Astrocyte of the cerebellum (primary cell): Measurements from ENCODE around the gene TMBIM6.
"Not testable (repeated sequence)": the region's sequence is repeated elsewhere in the genome, so short reads cannot be mapped to it uniquely, and the experiment has no call there.

Experiments
- DNase-seq: peaks from one replicate; pipeline ENCODE4 v3.0.0-alpha.2; 2011; ENCODE audit warnings: low read depth
- H3K4me3 ChIP-seq: 2 replicates; pipeline ENCODE4 v1.5.1; 2011; ENCODE audit warnings: mild to moderate bottlenecking, low read depth, low read length, moderate library complexity
- in situ Hi-C: cut with HindIII; loops from 2 replicates; pipeline ENCODE4 v1.10.0; 2017; ENCODE audit warnings: low sequenced_read_pairs
- TF ChIP-seq, protein P1 (sequence below): IDR thresholded peaks from 2 replicates; pipeline ENCODE4 v1.5.1; 2012; ENCODE audit warnings: low read length, low read depth, moderate library complexity, mild to moderate bottlenecking; ENCODE audit errors: missing control alignments

The TMBIM6 gene

GRCh38 chr12:49707812-49708147 lies 33.6 kb upstream of the TMBIM6 start:
- no peak for DNase-seq
- TF ChIP-seq, protein P1, sequence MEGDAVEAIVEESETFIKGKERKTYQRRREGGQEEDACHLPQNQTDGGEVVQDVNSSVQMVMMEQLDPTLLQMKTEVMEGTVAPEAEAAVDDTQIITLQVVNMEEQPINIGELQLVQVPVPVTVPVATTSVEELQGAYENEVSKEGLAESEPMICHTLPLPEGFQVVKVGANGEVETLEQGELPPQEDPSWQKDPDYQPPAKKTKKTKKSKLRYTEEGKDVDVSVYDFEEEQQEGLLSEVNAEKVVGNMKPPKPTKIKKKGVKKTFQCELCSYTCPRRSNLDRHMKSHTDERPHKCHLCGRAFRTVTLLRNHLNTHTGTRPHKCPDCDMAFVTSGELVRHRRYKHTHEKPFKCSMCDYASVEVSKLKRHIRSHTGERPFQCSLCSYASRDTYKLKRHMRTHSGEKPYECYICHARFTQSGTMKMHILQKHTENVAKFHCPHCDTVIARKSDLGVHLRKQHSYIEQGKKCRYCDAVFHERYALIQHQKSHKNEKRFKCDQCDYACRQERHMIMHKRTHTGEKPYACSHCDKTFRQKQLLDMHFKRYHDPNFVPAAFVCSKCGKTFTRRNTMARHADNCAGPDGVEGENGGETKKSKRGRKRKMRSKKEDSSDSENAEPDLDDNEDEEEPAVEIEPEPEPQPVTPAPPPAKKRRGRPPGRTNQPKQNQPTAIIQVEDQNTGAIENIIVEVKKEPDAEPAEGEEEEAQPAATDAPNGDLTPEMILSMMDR = no peak
- H3K4me3 ChIP-seq = no peak overlapping the region
- in situ Hi-C loops = loop anchor here (5.0 kb wide), 1 partner anchor 65 kb away; no protein-coding TSS in a partner anchor

DNA sequence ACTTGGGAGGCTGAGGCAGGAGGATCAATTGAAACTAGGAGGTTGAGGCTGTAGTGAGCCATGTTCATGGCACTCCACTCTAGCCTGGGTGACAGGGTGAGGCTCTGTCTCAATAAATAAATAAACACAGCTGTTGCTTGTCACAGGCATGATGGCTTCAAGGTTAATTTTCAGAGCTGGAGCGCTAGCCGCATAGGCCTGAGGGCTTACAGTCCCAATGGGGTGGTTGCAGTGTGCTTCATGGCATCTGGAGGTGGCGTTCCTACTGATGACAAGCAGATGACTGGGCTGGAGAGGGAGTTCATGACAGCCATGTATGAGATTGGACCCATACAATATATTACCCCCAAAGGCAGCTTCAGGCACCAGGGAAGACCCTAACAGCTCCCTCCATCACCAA lies 32.5 kb upstream of the TMBIM6 start:
- no peak for DNase-seq
- TF ChIP-seq, protein P1 = no peak
- in situ Hi-C loops = loop anchor here (5.0 kb wide), 1 partner anchor 67 kb away; no protein-coding TSS in a partner anchor

DNA sequence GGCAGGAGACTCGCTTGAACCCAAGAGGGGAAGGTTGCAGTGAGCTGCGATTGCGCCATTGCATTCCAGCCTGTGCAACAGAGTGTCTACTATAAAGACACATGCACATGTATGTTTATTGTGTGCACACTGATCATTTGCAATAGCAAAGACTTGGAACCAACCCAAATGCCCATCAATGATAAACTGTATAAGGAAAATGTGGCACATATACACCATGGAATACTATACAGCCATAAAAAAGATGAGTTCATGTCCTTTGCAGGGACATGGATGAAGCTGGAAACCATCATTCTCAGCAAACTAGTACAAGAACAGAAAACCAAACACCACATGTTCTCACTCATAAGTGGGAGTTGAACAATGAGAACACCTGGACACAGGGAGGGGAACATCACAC lies 27.4 kb upstream of the TMBIM6 start:
- in situ Hi-C loops, H3K4me3 ChIP-seq, DNase-seq: not testable (repeated sequence)

More for the DNA sequence above, 32.5 kb upstream of the TMBIM6 start:
- no peak overlapping the region for H3K4me3 ChIP-seq

GRCh38 chr12:49716553-49716952 lies 24.8 kb upstream of the TMBIM6 start:
- in situ Hi-C loops = no loop called here
- TF ChIP-seq, protein P1 = no peak
- no peak for DNase-seq
- no peak overlapping the region for H3K4me3 ChIP-seq

GRCh38 chr12:49717800-49718199 lies 23.6 kb upstream of the TMBIM6 start:
- H3K4me3 ChIP-seq, DNase-seq, in situ Hi-C loops: not testable (repeated sequence)

- no peak for DNase-seq
- no peak overlapping the region for H3K4me3 ChIP-seq
- TF ChIP-seq, protein P1 = no peak
- in situ Hi-C loops = no loop called here
Measured at GRCh38 chr12:49720214-49720613, 21.1 kb upstream of the TMBIM6 start.

DNA sequence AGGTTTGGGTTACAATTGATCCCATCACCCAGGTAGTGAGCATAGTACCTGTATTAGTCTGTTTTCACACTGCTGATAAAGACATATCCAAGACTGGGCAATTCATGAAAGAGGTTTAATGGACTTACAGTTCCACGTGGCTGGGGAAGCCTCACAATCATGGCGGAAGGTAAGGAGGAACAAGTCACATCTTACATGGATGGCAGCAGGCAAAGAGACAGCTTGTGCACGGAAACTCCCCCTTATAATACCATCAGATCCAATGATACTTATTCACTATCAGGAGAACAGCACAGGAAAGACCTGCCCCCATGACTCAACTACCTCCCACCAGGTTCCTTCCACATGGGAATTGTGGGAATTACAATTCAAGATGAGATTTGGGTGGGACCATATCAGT lies 20.0 kb upstream of the TMBIM6 start:
- in situ Hi-C loops, H3K4me3 ChIP-seq, DNase-seq: not testable (repeated sequence)

DNA sequence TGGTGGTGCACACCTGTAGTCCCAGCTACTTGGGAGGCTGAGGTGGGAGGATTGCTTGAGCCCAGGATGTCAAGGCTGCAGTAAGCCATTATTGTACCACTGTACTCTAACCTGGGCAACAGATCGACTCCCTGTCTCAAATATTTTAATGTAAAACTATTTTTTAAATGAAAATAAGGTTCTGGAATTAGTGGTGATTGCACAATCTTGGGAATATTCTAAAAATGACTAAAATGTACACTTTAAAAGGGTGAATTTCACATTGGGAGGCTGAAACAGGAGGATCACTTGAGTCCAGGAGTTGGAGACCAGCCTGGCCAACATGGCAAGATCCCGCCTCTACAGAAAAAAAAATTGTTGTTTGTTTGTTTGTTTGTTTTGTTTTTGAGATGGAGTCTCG lies 12.9 kb upstream of the TMBIM6 start:
- no peak overlapping the region for H3K4me3 ChIP-seq
- no peak for DNase-seq
- in situ Hi-C loops = no loop called here
- TF ChIP-seq, protein P1 = no peak

DNA sequence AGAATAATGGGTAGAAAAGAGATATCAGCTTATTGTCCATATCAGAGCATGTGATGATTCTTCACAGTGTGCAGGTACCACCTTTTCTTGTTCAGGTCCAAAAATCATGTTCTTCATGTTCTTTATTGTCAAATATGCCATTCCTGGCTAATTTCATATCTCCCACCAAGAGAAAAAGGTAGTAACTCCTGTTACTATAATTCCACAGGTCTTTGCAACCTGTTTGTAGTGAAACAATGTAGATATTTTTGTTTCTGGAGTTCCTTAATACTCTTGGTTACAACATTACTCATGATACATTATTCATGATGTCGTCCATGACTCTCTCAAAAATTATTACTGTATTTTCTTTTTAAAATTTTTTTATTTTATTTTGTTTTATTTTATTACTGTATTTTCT lies 11.3 kb upstream of the TMBIM6 start:
- H3K4me3 ChIP-seq = no peak overlapping the region
- in situ Hi-C loops = no loop called here
- TF ChIP-seq, protein P1 = no peak
- DNase-seq = no peak
